G401 (cell line): ENCODE results near the gene FUCA2. TPM values are rescaled to one million over a fixed set of nuclear protein-coding genes. Genes with fewer than 3 reads are reported as not detected.
"Not testable (repeated sequence)": the region's sequence is repeated elsewhere in the genome, so short reads cannot be mapped to it uniquely, and the experiment has no call there.

Experiments
- DNase-seq: peaks from one replicate; pipeline ENCODE4 v3.0.0-alpha.2; 2015; ENCODE audit warnings: low spot score
- in situ Hi-C: cut with HindIII; loops from 2 replicates; pipeline ENCODE4 v1.10.0; 2016; ENCODE audit warnings: low sequenced_read_pairs, mixed read lengths
- total RNA-seq: library from RNA; depleted of rRNA; stranded (reverse); fragments of >200 nt; shearing (Covaris generic); gene quantifications from 2 replicates; pipeline ENCODE4 v1.2.3, GENCODE V29; 2014; rRNA removed

FUCA2 gene
- total RNA-seq, 1 experiment from 2014 or later = 54.7 TPM

DNA sequence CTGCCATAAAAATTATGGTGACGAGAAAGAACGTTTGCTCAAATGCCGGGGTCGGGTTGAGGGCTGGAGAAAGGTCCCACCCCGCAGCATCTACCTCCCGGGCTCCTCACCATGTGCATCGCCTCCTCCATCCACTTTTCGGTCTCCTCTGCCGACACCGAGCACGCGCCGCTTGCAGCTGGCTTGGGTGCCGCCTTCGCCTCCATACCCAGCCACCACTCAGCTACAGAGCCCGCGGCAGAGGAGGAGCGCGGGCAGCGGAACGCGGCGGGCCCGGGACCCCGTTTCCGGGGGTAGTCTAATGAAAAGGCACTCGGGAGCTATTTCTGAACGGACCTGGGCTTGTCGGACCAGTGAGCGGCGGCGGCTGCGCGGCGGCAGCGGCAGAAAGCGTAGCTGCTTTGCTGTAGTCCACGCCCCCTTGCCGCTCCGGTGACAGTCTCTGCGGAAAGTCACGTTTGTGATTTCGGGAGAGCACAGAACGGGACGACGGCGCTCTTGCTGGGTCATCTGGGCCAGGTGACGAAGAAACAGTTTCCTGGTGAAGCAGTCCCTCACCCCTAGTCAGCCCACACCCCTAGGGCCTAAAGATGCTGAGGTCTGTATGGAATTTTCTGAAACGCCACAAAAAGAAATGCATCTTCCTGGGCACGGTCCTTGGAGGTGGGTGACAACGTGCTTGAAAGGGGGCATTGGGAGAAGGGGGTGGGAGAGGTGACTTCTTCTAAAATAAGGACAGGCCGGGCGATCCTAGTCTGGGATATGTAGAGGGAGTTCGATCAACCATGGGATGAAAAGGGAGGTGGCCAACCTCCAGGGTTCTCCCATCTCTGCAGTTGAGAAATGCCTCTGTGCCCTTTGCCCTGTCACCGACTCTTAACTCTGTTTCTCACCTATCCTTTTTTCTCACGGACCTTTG, 60.8 kb downstream of the FUCA2 start, which contains the start of the genes ADAT2 and PEX3:
TSS of gene ADAT2 (minus strand) at position 243 of the 919 bp plus-strand sequence. CDS start at position 206, 37 bp downstream.
TSS of gene PEX3 (plus strand) at position 353 of the 919 bp plus-strand sequence. CDS start at position 591, 238 bp downstream.
- DNase-seq = peak; percentile 90

DNA sequence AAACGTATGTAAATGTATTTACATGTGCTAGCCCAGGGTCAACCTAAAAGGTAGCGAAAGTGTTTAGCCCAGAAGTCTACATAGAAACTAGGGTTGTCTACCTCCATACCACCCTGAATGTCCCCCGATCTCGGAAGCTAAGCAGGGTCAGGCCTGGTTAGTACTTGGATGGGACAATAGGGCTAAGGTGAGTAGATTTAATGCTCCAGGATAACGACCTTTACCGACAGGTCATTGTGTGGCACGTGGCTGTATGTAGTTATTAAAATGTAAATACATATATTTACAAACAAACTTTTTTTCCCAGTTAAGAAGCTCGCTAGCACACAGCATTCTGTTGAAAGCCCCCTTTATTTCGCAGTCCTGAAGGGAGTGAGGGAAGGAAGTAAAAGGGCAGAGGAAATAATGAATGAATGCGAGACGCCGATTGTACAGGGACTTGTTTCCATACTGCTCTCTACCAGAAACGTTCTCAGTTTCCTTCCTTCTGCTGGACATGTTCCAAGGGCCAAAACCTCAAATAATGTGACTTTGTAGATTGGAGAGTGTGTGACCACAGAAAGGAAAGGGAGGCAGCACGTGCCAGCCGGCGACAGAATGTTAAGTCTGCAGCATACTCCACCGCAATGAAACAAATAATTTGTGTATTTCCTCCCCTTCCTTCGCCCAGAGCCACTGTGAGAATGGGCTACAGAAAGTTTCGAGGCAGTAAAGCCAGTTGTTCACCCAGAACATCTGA, 61.6 kb downstream of the FUCA2 start:
- in situ Hi-C loops = no loop called here
- peak; percentile 48 for DNase-seq

More for the DNA sequence above, 60.8 kb downstream of the FUCA2 start, which contains the start of the genes ADAT2 and PEX3:
- in situ Hi-C loops = no loop called here

DNA sequence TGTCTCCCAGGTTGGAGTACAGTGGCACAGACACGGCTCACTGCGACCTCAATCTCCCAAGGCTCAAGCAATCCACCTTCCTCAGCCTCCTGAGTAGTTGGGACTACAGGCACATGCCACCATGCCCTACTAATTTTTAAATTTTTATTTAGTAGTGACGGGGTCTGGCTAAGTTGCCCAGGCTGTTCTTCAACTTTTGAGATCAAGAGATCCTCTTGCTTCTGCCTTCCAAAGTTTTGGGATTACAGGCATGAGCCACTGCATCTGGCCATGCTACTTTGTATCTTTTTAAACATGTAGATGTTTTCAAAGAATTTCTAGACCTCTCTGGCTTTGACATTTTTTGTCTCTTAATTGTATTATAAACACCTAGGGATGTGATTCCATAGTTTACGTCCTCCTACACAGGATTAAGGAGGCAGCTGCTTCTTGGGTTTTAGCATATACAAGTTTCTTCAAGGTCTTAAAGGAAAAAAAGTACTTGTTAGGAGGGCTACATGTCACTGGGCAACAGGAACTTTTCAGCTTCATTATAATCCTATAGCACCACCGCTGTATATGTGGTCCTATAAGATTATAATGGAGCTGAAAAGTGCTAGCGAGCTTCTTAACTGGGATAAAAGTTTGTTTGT, 62.3 kb downstream of the FUCA2 start:
- peak; percentile 3 for DNase-seq
- in situ Hi-C loops = no loop called here

DNA sequence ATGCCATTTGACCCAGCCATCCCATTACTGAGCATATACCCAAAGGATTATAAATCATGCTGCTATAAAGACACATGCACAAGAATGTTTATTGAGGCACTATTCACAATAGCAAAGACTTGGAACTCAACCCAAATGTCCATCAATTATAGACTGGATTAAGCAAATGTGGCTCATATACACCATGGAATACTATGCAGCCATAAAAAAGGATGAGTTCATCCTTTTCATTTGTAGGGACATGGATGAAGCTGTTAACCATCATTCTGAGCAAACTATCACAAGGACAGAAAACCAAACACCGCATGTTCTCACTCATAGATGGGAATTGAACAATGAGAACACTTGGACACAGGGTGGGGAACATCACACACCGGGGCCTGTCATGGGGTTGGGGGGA, 63.7 kb downstream of the FUCA2 start:
- in situ Hi-C loops, DNase-seq: not testable (repeated sequence)

Other genes starting within 250 kb of the FUCA2 start
- 2.2 and 5.3 TPM in 2 replicates for gene ADAT2, start 61.0 kb downstream of the FUCA2 start, total RNA-seq
- gene PEX3, start 60.9 kb downstream of the FUCA2 start, total RNA-seq = 11.0 and 13.4 TPM in 2 replicates
- 61.3 and 98.1 TPM in 2 replicates for gene PHACTR2, start 166.2 kb upstream of the FUCA2 start, total RNA-seq